Measurements from ENCODE around the gene AKAP8L. TPM values are rescaled to one million over a fixed set of nuclear protein-coding genes. Genes with fewer than 3 reads are reported as not detected.
"Not testable (repeated sequence)": the region's sequence is repeated elsewhere in the genome, so short reads cannot be mapped to it uniquely, and the experiment has no call there.

Gene AKAP8L
- total RNA-seq, 4 donors from 2014 or later: 122 to 272 (median 204) TPM

GRCh38 chr19:15354566-15355296 is 64.1 kb downstream of the AKAP8L start:
- Histone ChIP-seq H3K9me3 (no peaks in the 10 kb centered on the region), H3K27me3 (no peaks in the 10 kb centered on the region), H3K27ac (no peak overlapping the region), H3K4me1 (no peaks in the 10 kb centered on the region), H3K4me3 (replicated peaks in 1 of 3) (no peak overlapping the region), H3K36me3 (peaks cover 42 to 55% of the 10 kb centered on the region in 2 donors)
- TF ChIP-seq CTCF (IDR thresholded peaks at IDR 0.05): no peak
- no peak for TF ChIP-seq POLR2A (IDR thresholded peaks at IDR 0.05)
- no peak for DNase-seq
- intact Hi-C loops (cut with DNase I): no loop called here
- WGBS, 2 donors: 85 to 90% methylated on average over 27 of the region's 27 CpGs

- intact Hi-C loops (cut with DNase I): no loop called here
- peaks cover 34 to 46% of the 10 kb centered on the region in 2 donors for H3K36me3 ChIP-seq
- H3K27ac ChIP-seq: no peak overlapping the region
- TF ChIP-seq CTCF (IDR thresholded peaks at IDR 0.05) (no peak), POLR2A (IDR thresholded peaks at IDR 0.05) (no peak)
- no peaks in the 10 kb centered on the region for H3K9me3 ChIP-seq
- H3K27me3 ChIP-seq: no peaks in the 10 kb centered on the region
- 85 to 87% methylated on average over 4 of the region's 4 CpGs for WGBS, 2 donors
- no peaks in the 10 kb centered on the region for H3K4me1 ChIP-seq
- no peak for DNase-seq
- H3K4me3 ChIP-seq (replicated peaks in 1 of 3): no peak overlapping the region
Observed at GRCh38 chr19:15353908-15354307, 64.9 kb downstream of the AKAP8L start.

- H3K4me1 ChIP-seq; H3K27me3 ChIP-seq; DNase-seq; H3K4me3 ChIP-seq (replicated peaks in 1 of 3); H3K27ac ChIP-seq; H3K9me3 ChIP-seq; intact Hi-C loops (cut with DNase I): not testable (repeated sequence)
- WGBS, 2 donors: 93 to 95% methylated on average over 8 of the region's 8 CpGs
- H3K36me3 ChIP-seq: peaks cover 24 to 33% of the 10 kb centered on the region in 2 donors
Observed at GRCh38 chr19:15352535-15352934, 66.3 kb downstream of the AKAP8L start.

- H3K36me3 ChIP-seq; H3K27me3 ChIP-seq; H3K4me1 ChIP-seq; DNase-seq; H3K9me3 ChIP-seq; H3K27ac ChIP-seq; intact Hi-C loops (cut with DNase I); H3K4me3 ChIP-seq (replicated peaks in 1 of 3): not testable (repeated sequence)
- 97 to 98% methylated on average over 11 of the region's 11 CpGs for WGBS, 2 donors
Observed at GRCh38 chr19:15341328-15341727, 77.5 kb downstream of the AKAP8L start.

GRCh38 chr19:15340086-15340485 is 78.7 kb downstream of the AKAP8L start:
- TF ChIP-seq POLR2A (IDR thresholded peaks at IDR 0.05) (no peak), CTCF (IDR thresholded peaks at IDR 0.05) (no peak)
- Histone ChIP-seq H3K4me3 (replicated peaks in 1 of 3) (no peak overlapping the region), H3K9me3 (no peaks in the 10 kb centered on the region), H3K27ac (no peak overlapping the region), H3K4me1 (no peaks in the 10 kb centered on the region), H3K27me3 (no peaks in the 10 kb centered on the region), H3K36me3 (no peaks in the 10 kb centered on the region)
- WGBS, 2 donors: 93 to 94% methylated on average over 4 of the region's 4 CpGs
- intact Hi-C loops (cut with DNase I): no loop called here
- no peak for DNase-seq

- no peak for TF ChIP-seq CTCF (IDR thresholded peaks at IDR 0.05)
- TF ChIP-seq POLR2A (IDR thresholded peaks at IDR 0.05): no peak
- WGBS, 2 donors: 82 to 85% methylated on average over 8 of the region's 8 CpGs
- intact Hi-C loops (cut with DNase I): no loop called here
- DNase-seq: no peak
- peaks cover 5 to 7% of the 10 kb centered on the region in 2 donors for H3K4me1 ChIP-seq
- H3K27ac ChIP-seq: no peak overlapping the region
- H3K9me3 ChIP-seq: no peaks in the 10 kb centered on the region
- H3K27me3 ChIP-seq: no peaks in the 10 kb centered on the region
- H3K4me3 ChIP-seq (replicated peaks in 1 of 3): no peak overlapping the region
- no peaks in the 10 kb centered on the region for H3K36me3 ChIP-seq
Observed at GRCh38 chr19:15337202-15337601, 81.6 kb downstream of the AKAP8L start.

- H3K4me1 ChIP-seq; H3K36me3 ChIP-seq; H3K27ac ChIP-seq; H3K9me3 ChIP-seq; intact Hi-C loops (cut with DNase I); H3K27me3 ChIP-seq; H3K4me3 ChIP-seq (replicated peaks in 1 of 3): not testable (repeated sequence)
- DNase-seq: peak in 1 of 2 donors; percentile 35
- 58 to 77% methylated on average over 7 of the region's 7 CpGs for WGBS, 2 donors
Observed at GRCh38 chr19:15335992-15336391, 82.8 kb downstream of the AKAP8L start.
